HEK293 (cell line): Measurements from ENCODE around the gene ANK2.

ENCODE experiments used
- ZNF114 ChIP-seq: fragments of 450-650 bp; formaldehyde crosslinking; IDR thresholded peaks from 2 replicates; pipeline ENCODE4 v1.5.0; 2017; ENCODE audit warnings: missing biosample characterization, missing genetic modification characterization
- ZNF140 ChIP-seq: fragments of 450-650 bp; formaldehyde crosslinking; IDR thresholded peaks from 2 replicates; pipeline ENCODE4 v1.5.1; 2016; ENCODE audit warnings: missing biosample characterization, missing genetic modification characterization
- ZNF214 ChIP-seq: fragments of 450-650 bp; formaldehyde crosslinking; IDR thresholded peaks from 2 replicates; pipeline ENCODE4 v1.5.1; 2017; ENCODE audit warnings: missing biosample characterization, mild to moderate bottlenecking, missing genetic modification characterization, borderline replicate concordance
- TF ChIP-seq, protein P1 (sequence below): fragments of 450-650 bp; formaldehyde crosslinking; IDR thresholded peaks from 2 replicates; pipeline ENCODE4 v1.5.1; 2016; ENCODE audit warnings: missing biosample characterization, missing genetic modification characterization

DNA sequence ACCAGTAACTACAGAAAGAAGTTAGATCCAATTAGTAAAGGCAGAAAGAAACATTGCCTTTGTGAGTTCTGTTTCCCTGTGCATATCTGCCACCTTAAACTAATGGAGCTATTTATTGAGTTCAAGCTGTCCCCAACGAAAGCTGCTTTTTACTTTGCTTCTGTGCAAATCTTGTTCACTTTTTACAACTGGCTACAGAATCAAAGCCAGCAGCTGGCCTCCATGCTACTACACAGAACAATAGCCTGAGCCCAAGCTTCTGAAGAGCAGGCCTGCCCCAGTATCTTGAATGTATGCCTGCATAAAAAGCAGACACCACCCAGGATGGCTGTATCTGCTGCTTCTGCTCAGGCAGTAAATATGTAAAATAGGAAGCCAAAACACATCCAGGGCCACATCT is 28.1 kb downstream of the ANK2 start:
- TF ChIP-seq, protein P1, sequence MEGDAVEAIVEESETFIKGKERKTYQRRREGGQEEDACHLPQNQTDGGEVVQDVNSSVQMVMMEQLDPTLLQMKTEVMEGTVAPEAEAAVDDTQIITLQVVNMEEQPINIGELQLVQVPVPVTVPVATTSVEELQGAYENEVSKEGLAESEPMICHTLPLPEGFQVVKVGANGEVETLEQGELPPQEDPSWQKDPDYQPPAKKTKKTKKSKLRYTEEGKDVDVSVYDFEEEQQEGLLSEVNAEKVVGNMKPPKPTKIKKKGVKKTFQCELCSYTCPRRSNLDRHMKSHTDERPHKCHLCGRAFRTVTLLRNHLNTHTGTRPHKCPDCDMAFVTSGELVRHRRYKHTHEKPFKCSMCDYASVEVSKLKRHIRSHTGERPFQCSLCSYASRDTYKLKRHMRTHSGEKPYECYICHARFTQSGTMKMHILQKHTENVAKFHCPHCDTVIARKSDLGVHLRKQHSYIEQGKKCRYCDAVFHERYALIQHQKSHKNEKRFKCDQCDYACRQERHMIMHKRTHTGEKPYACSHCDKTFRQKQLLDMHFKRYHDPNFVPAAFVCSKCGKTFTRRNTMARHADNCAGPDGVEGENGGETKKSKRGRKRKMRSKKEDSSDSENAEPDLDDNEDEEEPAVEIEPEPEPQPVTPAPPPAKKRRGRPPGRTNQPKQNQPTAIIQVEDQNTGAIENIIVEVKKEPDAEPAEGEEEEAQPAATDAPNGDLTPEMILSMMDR (tag by site-specific recombination) = no peak
- TF ChIP-seq ZNF214 (tag by site-specific recombination) (no peak), ZNF114 (no peak), ZNF140 (tag by site-specific recombination) (no peak)
